ENCODE results near the gene SLC46A1.
A peak's percentile ranks its signal among the peaks of the same experiment; 100 is the strongest.

The SLC46A1 gene

GRCh38 chr17:28385037-28385400 lies 21.0 kb downstream of the SLC46A1 start:
- no peak for DNase-seq (ENCODE audit: extremely low read depth, low read depth)
- no peak overlapping the region for H3K4me3 ChIP-seq (replicated peaks; ENCODE audit: low read depth, low read length)
- no peak for TF ChIP-seq CTCF (IDR thresholded peaks at IDR 0.05; ENCODE audit: low read depth, low read length, missing control alignments)

GRCh38 chr17:28384281-28385036 lies 21.6 kb downstream of the SLC46A1 start:
- no peak overlapping the region for H3K4me3 ChIP-seq (replicated peaks; ENCODE audit: low read depth, low read length)
- TF ChIP-seq CTCF (IDR thresholded peaks at IDR 0.05; ENCODE audit: low read depth, low read length, missing control alignments), result no peak
- DNase-seq (ENCODE audit: extremely low read depth, low read depth), result no peak

- TF ChIP-seq CTCF (IDR thresholded peaks at IDR 0.05; ENCODE audit: low read depth, low read length, missing control alignments), result no peak
- no peak for DNase-seq (ENCODE audit: extremely low read depth, low read depth)
- no peak overlapping the region for H3K4me3 ChIP-seq (replicated peaks; ENCODE audit: low read depth, low read length)
These were observed 24.7 kb downstream of the SLC46A1 start for GRCh38 chr17:28381141-28381825.

- no peak overlapping the region for H3K4me3 ChIP-seq (replicated peaks; ENCODE audit: low read depth, low read length)
- DNase-seq (ENCODE audit: extremely low read depth, low read depth), result no peak
- no peak for TF ChIP-seq CTCF (IDR thresholded peaks at IDR 0.05; ENCODE audit: low read depth, low read length, missing control alignments)
These were observed 25.9 kb downstream of the SLC46A1 start for GRCh38 chr17:28379814-28380801.

GRCh38 chr17:28372945-28373274 lies 33.1 kb downstream of the SLC46A1 start:
- no peak for TF ChIP-seq CTCF (IDR thresholded peaks at IDR 0.05; ENCODE audit: low read depth, low read length, missing control alignments)
- H3K4me3 ChIP-seq (replicated peaks; ENCODE audit: low read depth, low read length), result peak overlapping the region; percentile 70
- no peak for DNase-seq (ENCODE audit: extremely low read depth, low read depth)

GRCh38 chr17:28372203-28372944 lies 33.6 kb downstream of the SLC46A1 start:
- no peak for TF ChIP-seq CTCF (IDR thresholded peaks at IDR 0.05; ENCODE audit: low read depth, low read length, missing control alignments)
- no peak for DNase-seq (ENCODE audit: extremely low read depth, low read depth)
- peak overlapping the region; percentile 70 for H3K4me3 ChIP-seq (replicated peaks; ENCODE audit: low read depth, low read length)

Data from HFF-Myc (cell line).